ENCODE data around the gene BRI3.

BRI3 gene

GRCh38 chr7:98280791-98281756, at the start of gene BRI3:
TSS of gene BRI3 (plus strand) at chr7:98281686. CDS start at chr7:98281796, 110 bp downstream.
- peak; percentile 90 to 92 for DNase-seq

- DNase-seq, result no peak
Observed at GRCh38 chr7:98232263-98232585, 49.3 kb upstream of the BRI3 start.

- DNase-seq, result no peak
Observed at GRCh38 chr7:98232799-98233198, 48.7 kb upstream of the BRI3 start.

- no peak for DNase-seq
Observed at GRCh38 chr7:98233219-98234070, 48.0 kb upstream of the BRI3 start.

- DNase-seq, result no peak
Observed at GRCh38 chr7:98234429-98235147, 46.9 kb upstream of the BRI3 start.

- DNase-seq, result no peak
Observed at GRCh38 chr7:98235901-98236300, 45.6 kb upstream of the BRI3 start.

GRCh38 chr7:98236355-98237185, 44.9 kb upstream of the BRI3 start:
- DNase-seq, result no peak

- DNase-seq, result no peak
Observed at GRCh38 chr7:98238076-98238475, 43.4 kb upstream of the BRI3 start.

- DNase-seq, result no peak
Observed at GRCh38 chr7:98238976-98239375, 42.5 kb upstream of the BRI3 start.

GRCh38 chr7:98240961-98241673, 40.4 kb upstream of the BRI3 start:
- peak in 1 of 2 donors; percentile 9 for DNase-seq

GRCh38 chr7:98241674-98242241, 39.7 kb upstream of the BRI3 start:
- no peak for DNase-seq

- no peak for DNase-seq
Observed at GRCh38 chr7:98242342-98242741, 39.1 kb upstream of the BRI3 start.

- no peak for DNase-seq
Observed at GRCh38 chr7:98242934-98243333, 38.6 kb upstream of the BRI3 start.

GRCh38 chr7:98244871-98245270, 36.6 kb upstream of the BRI3 start:
- no peak for DNase-seq

GRCh38 chr7:98248156-98248555, 33.3 kb upstream of the BRI3 start:
- DNase-seq, result no peak

GRCh38 chr7:98249106-98249505, 32.4 kb upstream of the BRI3 start:
- DNase-seq, result peak in 1 of 2 donors; percentile 13

GRCh38 chr7:98250789-98251188, 30.7 kb upstream of the BRI3 start:
- peak; percentile 54 to 72 for DNase-seq

GRCh38 chr7:98251231-98251600, 30.3 kb upstream of the BRI3 start:
- DNase-seq, result peak; percentile 50 to 74

- peak; percentile 87 to 88 for DNase-seq
Observed at GRCh38 chr7:98251601-98252424, 29.7 kb upstream of the BRI3 start, which contains the start of gene TECPR1. TSS of gene TECPR1 (minus strand) at chr7:98252232. CDS start at chr7:98246146, 6,086 bp downstream.

- no peak for DNase-seq
Observed at GRCh38 chr7:98252425-98253054, 28.9 kb upstream of the BRI3 start.

Data from CD4-positive, alpha-beta T cell treated with Interleukin-4 for 1 hour (primary cell).